NT2/D1 (cell line): ENCODE results near the gene CLMP.

ENCODE experiments used
- DNase-seq: peaks from one replicate; pipeline ENCODE4 v3.0.0-alpha.2; 2011; ENCODE audit warnings: low read depth, low spot score
- H3K27me3 ChIP-seq: 2 replicates; pipeline ENCODE4 v1.6.0; 2011; ENCODE audit warnings: mild to moderate bottlenecking; ENCODE audit not compliant: insufficient read length, insufficient read depth
- H3K36me3 ChIP-seq: 2 replicates; pipeline ENCODE4 v1.6.1; 2011; ENCODE audit warnings: mild to moderate bottlenecking, low read length, mixed read lengths; ENCODE audit not compliant: insufficient read depth, insufficient read length
- H3K4me1 ChIP-seq: 2 replicates; pipeline ENCODE4 v1.5.1; 2011; ENCODE audit not compliant: insufficient read depth, insufficient read length
- H3K4me3 ChIP-seq: 2 replicates; pipeline ENCODE4 v1.5.1; 2011; ENCODE audit warnings: low read depth; ENCODE audit not compliant: insufficient read length
- H3K9ac ChIP-seq: 2 replicates; pipeline ENCODE4 v1.6.0; 2011; ENCODE audit warnings: low read depth; ENCODE audit not compliant: insufficient read length
- H3K9me3 ChIP-seq: 2 replicates; pipeline ENCODE4 v1.5.1; 2011; ENCODE audit warnings: mild to moderate bottlenecking, low read length; ENCODE audit not compliant: insufficient read depth
- SUZ12 ChIP-seq: IDR thresholded peaks from 2 replicates; pipeline ENCODE4 v1.6.1; 2011; ENCODE audit not compliant: insufficient read length, insufficient read depth; ENCODE audit errors: extremely low read depth
- YY1 ChIP-seq: IDR thresholded peaks from 2 replicates; pipeline ENCODE4 v1.6.1; 2011; ENCODE audit not compliant: insufficient read length, insufficient read depth
- ZNF274 ChIP-seq: IDR thresholded peaks from 2 replicates; pipeline ENCODE4 v1.6.1; 2011; ENCODE audit warnings: mild to moderate bottlenecking, low read depth, low read length

CLMP gene

DNA sequence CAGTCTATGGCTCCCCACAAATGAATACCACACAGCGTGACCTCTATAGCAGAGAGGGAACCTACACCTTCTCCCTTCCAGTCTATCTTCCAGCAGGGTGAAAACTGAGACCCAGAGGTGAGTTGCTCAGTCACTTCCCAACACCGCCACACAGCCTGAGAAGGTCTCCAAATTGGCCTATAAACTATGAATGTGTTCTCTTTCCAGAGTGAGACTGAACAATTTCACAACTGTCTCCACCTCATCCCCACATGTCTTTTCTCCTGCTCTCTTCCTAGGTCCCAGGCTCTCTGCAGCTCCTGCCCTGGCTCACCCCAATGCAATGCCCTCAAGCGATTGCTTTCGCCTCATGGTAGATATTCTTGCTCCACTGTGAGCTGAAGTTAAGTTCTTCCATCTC, 14.0 kb downstream of the CLMP start:
- peaks cover 17% of the 10 kb centered on the region for H3K36me3 ChIP-seq
- H3K4me3 ChIP-seq = no peak overlapping the region
- H3K4me1 ChIP-seq = peaks cover 10% of the 10 kb centered on the region
- H3K9ac ChIP-seq = no peak overlapping the region
- no peaks in the 10 kb centered on the region for H3K9me3 ChIP-seq
- no peak for DNase-seq
- H3K27me3 ChIP-seq = no peaks in the 10 kb centered on the region
- TF ChIP-seq SUZ12 (no peak), YY1 (no peak), ZNF274 (no peak)

DNA sequence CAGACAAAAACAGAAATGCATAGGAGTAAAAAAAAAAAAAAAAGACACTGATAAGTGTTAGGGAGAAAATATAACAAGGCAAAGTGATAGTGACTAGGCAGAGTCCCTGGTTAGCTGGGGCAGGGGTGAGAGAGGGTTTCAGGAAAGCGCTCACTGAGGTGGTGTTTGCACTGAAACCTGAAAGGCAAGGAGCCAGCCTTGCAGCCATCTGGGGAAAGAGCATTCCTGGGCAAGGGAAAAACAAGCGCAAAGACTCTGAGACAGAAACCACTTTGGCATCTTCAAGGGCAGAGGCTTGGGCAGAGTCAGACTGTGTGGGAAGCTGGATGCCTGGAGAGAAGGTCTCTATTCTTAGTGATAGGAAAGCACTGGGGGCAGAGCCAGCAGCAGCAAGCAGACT, 14.5 kb downstream of the CLMP start:
- H3K9ac ChIP-seq = no peak overlapping the region
- DNase-seq = no peak
- H3K27me3 ChIP-seq = no peaks in the 10 kb centered on the region
- no peak overlapping the region for H3K4me3 ChIP-seq
- no peaks in the 10 kb centered on the region for H3K9me3 ChIP-seq
- H3K4me1 ChIP-seq = peaks cover 10% of the 10 kb centered on the region
- no peak for TF ChIP-seq SUZ12
- no peak for TF ChIP-seq YY1
- no peak for TF ChIP-seq ZNF274
- peaks cover 17% of the 10 kb centered on the region for H3K36me3 ChIP-seq

DNA sequence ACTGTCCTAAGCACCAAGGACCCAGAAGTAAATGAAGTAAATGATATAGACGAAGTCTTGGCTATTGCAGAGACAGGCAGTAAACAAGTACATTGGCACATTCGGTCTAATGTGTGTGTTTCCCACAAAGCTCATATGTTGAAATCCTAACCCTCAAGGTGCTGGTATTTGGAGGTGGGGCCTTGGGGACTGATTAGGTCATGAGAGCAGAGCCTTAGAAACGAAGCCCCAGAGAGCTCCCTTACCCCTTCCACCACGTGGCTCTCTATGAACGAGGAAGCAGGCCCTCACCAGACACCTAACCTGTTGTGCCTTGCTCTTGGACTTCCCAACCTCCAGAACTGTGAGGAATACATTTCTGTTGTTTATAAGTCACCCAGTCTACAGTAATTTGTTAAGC, 14.9 kb downstream of the CLMP start:
- DNase-seq = no peak
- Histone ChIP-seq H3K4me1 (peaks cover 7% of the 10 kb centered on the region), H3K9me3 (no peaks in the 10 kb centered on the region), H3K36me3 (peaks cover 17% of the 10 kb centered on the region), H3K9ac (no peak overlapping the region), H3K4me3 (no peak overlapping the region), H3K27me3 (no peaks in the 10 kb centered on the region)
- TF ChIP-seq SUZ12 (no peak), ZNF274 (no peak), YY1 (no peak)

DNA sequence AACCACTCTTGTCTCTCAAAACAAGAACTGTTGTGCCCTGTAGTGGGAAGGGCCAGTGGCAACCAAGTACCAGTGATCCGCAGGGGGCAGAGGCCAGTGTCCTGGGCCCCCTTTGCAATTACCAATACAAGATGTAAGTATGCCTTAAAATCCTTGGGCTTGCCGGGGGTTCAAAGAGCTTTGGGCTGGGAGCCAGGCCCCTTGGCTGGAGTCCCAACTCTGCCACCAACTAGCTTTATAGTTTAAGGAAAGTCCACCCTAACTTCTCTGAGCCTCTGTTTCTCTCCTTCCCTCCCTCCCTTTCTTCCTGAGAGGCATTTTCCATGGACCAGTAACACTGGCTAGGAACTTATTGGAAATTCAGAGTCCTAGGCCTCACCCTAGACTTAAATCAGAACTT, 15.5 kb downstream of the CLMP start:
- H3K27me3 ChIP-seq = no peaks in the 10 kb centered on the region
- DNase-seq = no peak
- H3K4me3 ChIP-seq = no peak overlapping the region
- peaks cover 14% of the 10 kb centered on the region for H3K36me3 ChIP-seq
- no peak overlapping the region for H3K9ac ChIP-seq
- TF ChIP-seq ZNF274 (no peak), SUZ12 (no peak), YY1 (no peak)
- peaks cover 4% of the 10 kb centered on the region for H3K4me1 ChIP-seq
- H3K9me3 ChIP-seq = no peaks in the 10 kb centered on the region

DNA sequence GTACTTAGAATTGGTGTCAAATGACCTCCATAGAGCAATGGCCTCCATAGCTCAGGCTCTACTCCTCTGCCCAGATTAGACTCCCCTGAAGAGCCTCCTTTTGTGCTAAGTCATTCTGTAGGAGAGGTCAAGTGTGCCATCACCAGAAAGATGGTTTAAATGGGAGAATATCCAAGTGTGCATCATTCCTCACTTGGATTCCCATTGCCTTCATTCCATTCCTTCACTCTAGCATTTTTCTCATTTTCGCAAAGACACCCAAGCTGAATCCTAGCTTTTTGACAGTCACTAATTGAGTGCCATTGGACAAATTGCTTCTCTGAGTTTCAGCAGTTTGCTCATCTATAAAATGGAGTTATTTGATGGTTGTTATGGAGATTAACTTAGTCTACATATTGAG, 16.9 kb downstream of the CLMP start:
- Histone ChIP-seq H3K9ac (no peak overlapping the region), H3K27me3 (no peaks in the 10 kb centered on the region), H3K4me1 (peaks cover 4% of the 10 kb centered on the region), H3K36me3 (peaks cover 15% of the 10 kb centered on the region), H3K4me3 (no peak overlapping the region), H3K9me3 (no peaks in the 10 kb centered on the region)
- DNase-seq = no peak
- TF ChIP-seq YY1 = no peak
- no peak for TF ChIP-seq SUZ12
- no peak for TF ChIP-seq ZNF274

DNA sequence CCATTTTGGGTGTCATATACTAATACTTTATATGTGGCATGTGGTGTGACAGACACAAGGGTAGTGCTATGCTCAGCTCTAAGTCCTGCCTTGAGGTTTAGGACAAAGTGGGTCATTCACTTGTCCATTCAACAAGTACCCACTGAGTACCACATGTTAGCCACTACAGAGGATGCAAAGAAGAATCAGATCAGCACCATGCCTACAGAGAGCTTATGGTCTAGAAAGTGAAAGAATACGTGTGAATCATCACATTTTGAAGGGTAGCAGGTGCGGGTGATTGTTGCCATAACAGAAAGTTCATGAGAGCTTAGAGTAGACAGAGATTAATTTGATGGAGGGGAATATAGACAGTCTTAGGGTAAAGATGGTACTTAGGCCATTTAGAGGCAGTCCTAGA, 18.3 kb downstream of the CLMP start:
- Histone ChIP-seq H3K9ac (no peak overlapping the region), H3K9me3 (no peaks in the 10 kb centered on the region), H3K4me1 (peaks cover 4% of the 10 kb centered on the region), H3K4me3 (no peak overlapping the region), H3K27me3 (no peaks in the 10 kb centered on the region), H3K36me3 (peaks cover 15% of the 10 kb centered on the region)
- no peak for DNase-seq
- TF ChIP-seq SUZ12 (no peak), YY1 (no peak), ZNF274 (no peak)

DNA sequence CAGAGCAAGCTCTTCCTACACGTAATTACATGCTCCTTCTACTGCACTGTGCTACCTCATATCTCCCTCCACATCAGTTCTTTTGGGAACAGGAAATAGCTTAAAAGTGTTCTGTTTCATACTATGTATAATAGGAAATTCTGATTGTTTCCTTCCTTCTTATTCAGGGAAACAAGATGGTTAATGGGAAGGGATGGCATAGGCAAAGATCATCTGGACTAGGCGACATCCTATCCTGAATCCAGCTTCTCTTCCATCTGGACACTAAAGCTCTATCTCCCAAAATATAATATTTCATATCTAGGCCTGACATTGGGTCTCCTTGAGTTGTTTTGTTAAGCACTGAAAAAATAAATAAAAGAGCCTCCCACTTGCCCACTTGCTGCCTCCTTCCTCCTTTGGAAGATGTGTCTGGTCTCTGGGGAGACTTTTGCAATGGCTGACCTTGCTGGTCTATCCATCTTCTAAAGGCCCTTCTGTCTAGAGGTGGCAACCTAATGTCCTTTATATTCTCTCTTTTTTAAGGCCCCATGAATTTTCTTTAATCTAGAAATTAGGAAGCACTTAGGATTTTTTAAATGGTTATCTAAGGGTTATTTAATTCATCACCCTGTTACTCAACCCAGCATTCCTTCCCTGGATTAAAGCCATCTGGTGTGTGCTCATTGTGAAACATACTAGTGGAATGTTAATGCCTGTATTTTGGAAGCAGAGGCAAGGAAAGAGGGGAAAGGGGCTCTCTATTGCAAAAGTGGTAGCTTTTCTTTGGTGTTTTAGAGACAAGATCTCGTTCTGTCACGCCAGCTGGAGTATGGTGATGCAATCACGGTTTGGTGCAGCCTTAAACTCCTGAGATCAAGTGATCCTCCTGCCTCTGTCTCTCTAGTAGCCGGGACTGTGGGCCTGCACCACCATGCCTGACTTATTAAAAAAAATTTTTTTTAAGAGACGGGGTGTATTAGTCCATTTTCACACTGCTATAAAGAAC, 20.6 kb downstream of the CLMP start:
- no peaks in the 10 kb centered on the region for H3K27me3 ChIP-seq
- H3K4me3 ChIP-seq = no peak overlapping the region
- H3K4me1 ChIP-seq = no peaks in the 10 kb centered on the region
- peaks cover 13% of the 10 kb centered on the region for H3K36me3 ChIP-seq
- TF ChIP-seq YY1 (no peak), SUZ12 (no peak), ZNF274 (no peak)
- H3K9ac ChIP-seq = no peak overlapping the region
- no peak for DNase-seq
- H3K9me3 ChIP-seq = no peaks in the 10 kb centered on the region

DNA sequence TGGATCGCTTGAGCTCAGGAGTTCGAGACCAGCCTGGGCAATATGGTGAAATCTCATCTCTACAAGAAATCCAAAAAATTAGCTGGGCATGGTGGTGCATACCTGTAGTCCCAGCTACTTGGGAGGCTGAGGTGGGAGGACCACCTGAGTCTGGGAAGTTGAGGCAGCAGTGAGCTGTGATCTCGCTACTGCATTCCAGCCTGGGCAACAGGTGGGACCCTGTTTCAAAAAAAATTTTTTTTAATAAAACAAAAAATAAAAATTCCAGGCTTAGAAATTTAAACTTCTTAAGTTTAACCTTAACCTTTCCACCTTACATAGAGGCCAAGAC, 21.2 kb downstream of the CLMP start:
- no peaks in the 10 kb centered on the region for H3K4me1 ChIP-seq
- no peak overlapping the region for H3K9ac ChIP-seq
- no peaks in the 10 kb centered on the region for H3K27me3 ChIP-seq
- H3K36me3 ChIP-seq = peaks cover 13% of the 10 kb centered on the region
- H3K9me3 ChIP-seq = no peaks in the 10 kb centered on the region
- TF ChIP-seq SUZ12 (no peak), YY1 (no peak), ZNF274 (no peak)
- no peak for DNase-seq
- no peak overlapping the region for H3K4me3 ChIP-seq
